NCI-H146 (cell line): ENCODE measurements around the gene BMERB1.
A peak's percentile ranks its signal among the peaks of the same experiment; 100 is the strongest.
"Not testable (repeated sequence)": the region's sequence is repeated elsewhere in the genome, so short reads cannot be mapped to it uniquely, and the experiment has no call there.

Source experiments
- DNase-seq: peaks from one replicate; lab custom pipeline; 2025; lab: John Stamatoyannopoulos, UW

BMERB1 gene

GRCh38 chr16:15461376-15461775, 27.0 kb downstream of the BMERB1 start:
- DNase-seq = no peak

DNA sequence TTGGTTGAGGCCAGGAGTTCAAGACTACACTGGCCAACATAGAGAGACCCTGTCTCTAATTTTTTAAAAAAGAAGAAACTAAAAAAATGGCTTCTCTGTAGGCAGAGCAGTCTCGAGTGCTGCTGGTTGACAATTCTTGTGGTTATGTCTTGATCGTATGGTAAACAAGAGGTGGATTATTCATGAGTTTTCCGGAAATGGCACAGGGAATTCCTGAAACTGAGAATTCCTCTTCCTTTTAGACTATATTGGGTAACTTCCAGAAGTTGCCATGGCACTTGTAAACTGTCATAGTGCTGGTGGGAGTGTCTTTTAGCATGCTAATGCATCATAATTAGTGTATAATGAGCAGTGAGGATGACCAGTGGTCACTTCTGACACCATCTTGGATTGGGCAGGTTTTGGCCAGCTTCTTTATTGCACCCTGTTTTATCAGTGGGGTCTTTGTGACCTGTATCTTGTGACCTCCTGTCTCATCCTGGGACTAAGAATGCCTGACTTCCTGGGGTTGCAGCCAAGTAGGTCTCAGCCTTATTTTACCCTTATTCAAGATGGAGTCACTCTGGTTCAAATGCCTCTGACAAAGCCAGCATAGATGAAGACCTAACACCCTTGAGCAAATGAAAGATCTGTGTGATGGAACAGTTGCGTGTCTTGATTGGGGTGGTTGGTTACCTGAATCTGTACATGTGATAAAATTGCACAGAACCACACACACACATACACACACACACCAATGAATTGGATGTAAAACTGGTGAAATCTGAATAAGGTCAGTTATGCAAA, 30.2 kb downstream of the BMERB1 start:
- DNase-seq = no peak

DNA sequence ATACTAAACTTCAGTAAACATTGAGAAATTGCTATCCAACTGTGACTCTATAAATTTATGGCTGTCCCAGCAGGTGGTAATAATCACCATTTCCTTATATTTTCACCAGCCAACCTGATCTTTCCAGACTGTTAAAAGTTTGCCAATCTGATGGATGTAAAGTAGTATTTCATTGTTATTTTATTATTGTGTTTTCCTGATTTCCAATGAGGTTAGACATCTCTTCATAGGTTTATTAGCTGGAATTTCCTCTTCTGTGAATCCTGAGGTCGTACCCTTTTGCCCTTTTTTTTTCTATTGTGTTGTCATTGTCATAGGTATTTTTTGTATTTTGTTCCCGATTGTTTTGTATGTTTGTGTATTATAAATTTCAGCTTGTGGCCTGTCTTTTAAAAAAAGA, 31.7 kb downstream of the BMERB1 start:
- DNase-seq = peak; percentile 38

GRCh38 chr16:15466886-15467781, 32.7 kb downstream of the BMERB1 start:
- DNase-seq = peak; percentile 11

DNA sequence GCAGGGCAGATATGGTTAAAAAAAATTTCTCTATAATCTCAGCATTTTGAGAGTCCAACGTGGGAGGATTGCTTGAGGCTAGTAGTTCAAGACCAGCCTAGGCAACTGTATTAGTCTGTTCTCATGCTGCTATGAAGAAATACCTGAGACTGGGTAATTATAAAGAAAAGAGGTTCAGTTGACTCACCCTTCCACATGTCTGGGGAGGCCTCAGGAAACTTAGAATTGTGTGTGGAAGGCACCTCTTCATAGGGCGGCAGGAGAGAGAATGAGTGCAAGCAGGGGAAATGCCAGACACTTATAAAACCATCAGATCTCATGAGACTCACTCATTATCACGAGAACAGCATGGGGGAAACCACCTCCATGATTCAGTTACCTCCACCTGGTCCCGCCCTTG, 42.6 kb downstream of the BMERB1 start:
- DNase-seq = not testable (repeated sequence)

GRCh38 chr16:15477802-15478201, 43.4 kb downstream of the BMERB1 start:
- no peak for DNase-seq

GRCh38 chr16:15482068-15482747, 47.8 kb downstream of the BMERB1 start:
- peak; percentile 51 for DNase-seq

- no peak for DNase-seq
These were observed 48.4 kb downstream of the BMERB1 start for GRCh38 chr16:15482748-15483298.

DNA sequence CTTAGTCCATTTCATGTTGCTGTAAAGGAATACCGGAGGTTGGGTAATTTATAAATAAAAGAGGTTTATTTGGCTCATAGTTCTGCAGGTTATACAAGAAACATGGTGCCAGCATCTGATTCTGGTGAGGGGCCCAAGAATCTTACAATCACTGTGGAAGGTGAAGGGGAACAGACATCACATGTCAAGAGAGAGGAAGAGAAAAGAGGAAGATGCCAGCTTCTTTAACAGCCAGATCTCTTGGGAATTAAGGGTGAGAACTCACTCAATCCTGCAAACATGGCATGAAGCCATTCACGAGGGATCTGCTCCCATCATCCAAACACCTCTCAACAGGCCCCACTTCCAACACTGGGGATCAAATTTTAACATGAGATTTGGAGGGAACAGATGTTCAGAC, 49.5 kb downstream of the BMERB1 start:
- DNase-seq = no peak

GRCh38 chr16:15484662-15485061, 50.3 kb downstream of the BMERB1 start:
- no peak for DNase-seq

DNA sequence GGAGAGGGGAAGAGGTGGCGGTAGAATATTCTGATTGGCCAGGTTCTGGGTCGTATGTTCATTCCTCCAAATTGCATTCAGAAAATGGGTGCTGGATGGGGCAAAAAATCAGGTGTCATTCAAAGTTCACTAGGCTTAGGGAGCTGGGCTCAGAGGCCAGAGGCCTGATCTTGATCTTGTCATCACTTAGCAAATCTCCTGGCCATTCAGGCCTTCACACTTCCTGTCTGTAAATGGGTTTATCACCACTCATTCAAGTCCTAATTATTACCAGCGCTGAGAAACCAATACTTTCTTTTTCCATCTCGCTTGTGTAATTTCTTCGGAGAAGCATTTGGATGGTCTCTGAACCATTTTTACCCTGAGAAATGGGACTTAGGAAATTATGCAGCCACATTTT, 50.8 kb downstream of the BMERB1 start:
- no peak for DNase-seq

- no peak for DNase-seq
These were observed 52.3 kb downstream of the BMERB1 start for GRCh38 chr16:15486661-15487060.

DNA sequence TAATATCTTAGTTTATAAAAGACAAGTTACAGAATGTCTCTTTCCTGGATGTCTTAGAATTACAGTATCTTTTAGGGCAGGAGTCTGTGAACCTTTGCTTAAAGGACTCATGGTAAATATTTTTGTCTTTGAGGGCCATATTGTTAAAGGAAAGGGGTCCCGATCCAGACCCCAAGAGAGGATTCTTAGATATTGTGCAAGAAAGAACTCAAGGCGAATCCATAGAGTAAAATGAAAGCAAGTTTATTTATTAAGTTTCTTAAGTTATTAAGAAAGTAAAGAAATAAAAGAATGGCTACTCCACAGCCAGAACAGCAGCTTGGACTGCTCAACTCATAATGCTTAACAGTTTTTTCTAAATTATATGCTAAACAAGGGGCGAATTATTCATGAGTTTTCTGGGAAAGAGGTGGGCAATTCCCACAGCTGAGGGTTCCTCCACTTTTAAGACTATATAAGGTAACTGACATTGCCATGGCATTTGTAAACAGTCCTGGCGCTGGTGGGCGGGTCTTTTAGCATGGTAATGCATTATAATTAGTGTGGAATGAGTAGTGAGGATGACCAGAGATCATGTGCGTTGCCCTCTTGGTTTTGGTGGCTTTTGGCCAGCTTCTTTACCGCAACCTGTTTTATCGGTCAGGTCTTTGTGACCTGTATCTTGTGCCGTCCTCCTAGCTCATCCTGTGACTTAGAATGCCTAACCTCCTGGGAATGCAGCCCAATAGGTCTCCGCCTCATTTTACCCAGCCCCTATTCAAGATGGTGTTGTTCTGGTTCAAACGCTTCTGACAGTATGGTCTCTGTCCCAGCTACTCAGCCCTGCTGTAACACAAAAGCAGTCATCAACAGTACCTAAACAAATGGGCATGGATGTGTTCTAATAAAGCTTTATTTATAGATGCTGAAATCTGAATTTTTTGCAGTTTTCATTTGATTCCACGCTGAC, 53.2 kb downstream of the BMERB1 start:
- no peak for DNase-seq

DNA sequence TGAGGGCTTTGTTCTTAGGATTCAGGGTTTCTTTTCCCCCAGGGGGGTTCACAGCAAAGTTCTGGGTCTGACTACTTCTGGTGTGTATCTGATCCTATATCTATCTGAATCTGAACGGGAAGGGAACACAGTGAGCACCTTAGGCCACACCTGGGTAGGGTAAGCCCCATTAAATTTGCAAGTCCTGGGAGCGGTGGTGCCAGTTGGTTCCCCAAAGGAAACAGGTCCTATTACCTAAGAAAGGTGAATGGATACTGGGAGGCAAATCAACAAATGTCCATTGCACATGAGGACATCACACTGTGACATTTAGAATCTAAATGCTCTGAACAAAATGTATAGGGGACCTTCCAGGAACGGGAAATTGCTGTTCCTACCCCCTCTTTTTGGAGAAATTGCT, 54.6 kb downstream of the BMERB1 start:
- DNase-seq = no peak

DNA sequence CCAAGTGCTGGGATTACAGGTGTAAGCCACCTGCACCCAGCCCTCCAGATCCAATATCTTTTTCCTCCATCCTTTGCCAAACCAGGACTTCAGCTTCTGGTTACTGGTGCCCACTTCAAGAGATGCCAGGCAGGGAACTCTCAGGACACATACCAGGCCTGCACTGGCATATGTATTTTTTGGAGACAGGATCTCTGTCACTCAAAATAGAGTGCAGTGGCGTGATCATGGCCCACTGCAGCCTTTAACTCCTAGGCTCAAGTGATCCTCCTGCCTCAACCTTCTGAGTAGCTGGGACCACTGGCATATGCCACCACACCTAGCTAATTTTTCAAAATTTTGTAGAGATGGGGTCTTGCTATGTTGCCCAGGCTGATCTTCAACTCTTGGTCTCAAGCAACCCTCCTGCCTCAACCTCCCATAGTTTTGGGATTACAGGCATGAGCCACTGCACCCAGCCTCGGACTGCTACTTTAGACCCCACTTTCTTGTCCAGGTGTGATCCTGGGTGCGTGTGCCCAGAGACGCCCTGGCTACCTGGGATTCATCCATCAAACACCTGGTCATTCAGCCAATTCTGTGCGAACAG, 55.8 kb downstream of the BMERB1 start:
- no peak for DNase-seq

DNA sequence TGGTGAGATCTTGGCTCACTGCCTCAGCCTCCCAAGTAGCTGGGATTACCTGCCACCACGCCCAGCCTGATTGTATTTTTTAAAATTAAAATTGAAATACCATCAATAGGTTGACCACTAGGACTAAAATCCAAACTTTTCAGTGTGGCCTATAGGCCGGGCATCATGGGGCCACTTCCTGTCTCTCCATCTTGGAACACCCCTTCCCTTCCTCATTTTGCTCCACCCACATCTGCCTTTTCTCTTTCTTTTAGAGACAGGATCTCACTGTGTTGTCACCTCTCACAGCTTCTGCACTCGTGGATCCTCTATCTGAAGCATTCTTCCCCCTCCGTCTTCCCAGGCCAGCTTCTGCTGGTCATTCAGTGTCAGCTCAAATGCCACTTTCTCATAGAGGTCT, 57.0 kb downstream of the BMERB1 start:
- DNase-seq = no peak

DNA sequence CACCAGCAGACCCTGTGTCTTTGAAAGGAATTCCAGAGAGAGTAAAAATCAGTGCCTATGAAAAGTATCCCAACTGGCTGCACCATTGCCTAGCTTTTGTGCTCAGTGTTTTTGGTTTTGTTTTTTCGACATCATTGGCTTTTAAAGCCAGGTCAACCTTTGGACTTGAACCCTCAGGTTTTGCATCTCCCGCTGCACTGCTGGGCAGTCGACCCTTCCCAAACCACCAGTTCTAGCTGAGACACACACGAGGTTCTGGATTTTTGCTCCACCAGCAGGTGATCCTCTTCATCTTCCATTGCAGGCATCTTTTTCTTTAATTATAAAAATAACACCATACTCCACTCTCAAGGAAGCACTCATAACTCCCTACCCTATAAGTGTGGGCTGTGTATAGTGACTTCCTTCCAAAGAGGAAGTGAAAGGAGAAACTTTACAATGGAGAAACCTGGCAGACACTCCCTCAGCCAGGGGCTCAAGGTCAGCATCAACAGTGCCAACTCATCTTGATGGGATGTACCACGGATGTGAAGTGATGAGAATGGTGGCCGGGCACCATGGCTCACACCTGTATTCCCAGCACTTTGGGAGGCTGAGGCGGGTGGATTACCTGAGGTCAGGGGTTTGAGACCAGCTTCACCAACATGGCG, 57.8 kb downstream of the BMERB1 start:
- DNase-seq = no peak

DNA sequence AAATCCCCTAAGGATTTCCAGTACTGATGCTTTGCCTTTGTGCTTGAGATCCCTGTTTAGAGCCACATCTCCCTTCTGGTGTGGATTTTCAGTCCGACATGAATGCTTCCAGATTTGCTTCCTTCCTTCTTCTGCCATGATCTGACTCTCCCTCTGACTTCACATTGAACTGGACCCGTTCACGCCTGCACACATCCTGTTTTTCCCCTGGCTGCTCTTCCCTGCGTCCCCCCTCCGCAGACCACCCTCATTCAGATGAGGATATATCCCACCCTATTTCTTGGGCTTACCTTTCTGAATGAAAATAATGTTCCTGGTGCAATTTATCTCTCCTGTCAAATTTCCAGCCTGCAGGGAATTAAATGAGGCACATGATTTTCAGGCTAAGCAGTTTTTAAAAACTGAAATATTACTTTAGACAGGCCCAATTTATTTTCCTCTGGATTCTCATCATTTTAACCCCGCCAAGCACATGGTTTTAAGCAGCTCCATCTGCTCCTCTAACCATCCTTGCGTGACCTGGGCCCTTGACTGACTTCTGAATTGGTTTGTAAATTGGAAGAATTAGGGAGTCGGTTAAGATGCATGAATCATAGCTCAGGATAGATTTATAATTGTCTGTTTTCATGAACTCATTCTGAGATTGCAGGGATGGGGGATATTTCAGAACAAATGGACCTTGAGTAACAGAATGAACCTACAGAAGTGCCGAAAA, 59.2 kb downstream of the BMERB1 start:
- no peak for DNase-seq

DNA sequence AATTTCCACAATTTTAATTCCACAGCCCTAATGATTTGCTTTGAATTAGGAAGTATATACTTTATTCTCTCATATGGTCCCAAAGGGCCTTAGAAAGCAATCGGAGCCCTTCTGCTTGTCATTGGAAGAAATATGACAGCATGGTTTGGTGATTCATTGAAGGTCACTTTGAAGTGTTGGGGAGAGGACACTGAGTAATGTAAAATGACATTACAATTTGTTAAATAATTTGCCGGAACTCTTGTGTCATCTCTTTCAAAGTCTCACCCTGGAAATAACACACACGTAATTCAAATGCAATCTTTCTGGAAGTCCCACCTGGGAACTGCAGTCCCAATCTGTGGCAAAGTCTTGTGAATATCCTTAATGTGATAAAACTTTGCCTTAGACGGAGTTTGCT, 59.8 kb downstream of the BMERB1 start:
- DNase-seq = no peak

DNA sequence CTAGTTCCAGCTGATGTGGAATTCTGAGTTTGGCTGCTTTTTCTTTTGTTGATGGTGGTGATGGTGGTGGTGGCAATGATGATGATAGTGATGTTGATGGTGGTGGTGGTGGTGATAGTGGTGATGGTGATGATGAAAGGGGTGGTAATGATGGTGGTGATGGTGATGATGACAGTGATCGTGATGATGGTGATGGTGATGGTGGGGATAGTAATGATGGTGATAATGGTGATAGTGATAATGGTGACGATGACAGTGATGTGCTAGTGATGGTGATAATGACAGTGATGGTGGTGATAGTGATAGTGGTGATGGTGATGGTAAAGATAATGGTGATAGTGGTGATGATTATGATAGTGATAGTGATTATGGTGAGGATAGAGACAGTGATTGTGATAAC, 61.5 kb downstream of the BMERB1 start:
- no peak for DNase-seq
